IMR-90 (cell line): Measurements from ENCODE around the gene PCGF3. TPM values are rescaled to one million over a fixed set of nuclear protein-coding genes. Genes with fewer than 3 reads are reported as not detected.

ENCODE experiments used
- ATAC-seq: fragments of 200-7000 bp; cut with Tn5 transposase; 2 replicates; pipeline ENCODE4 v1.9.1; 2020; ENCODE audit warnings: low read depth, mild to moderate bottlenecking, moderate library complexity
- BruUV-seq: library from RNA; stranded (reverse); fragments of 400-500 nt; replicated peaks from 2 replicates; lab custom pipeline; 2021; lab: Mats Ljungman, UMichigan
- CTCF ChIA-PET: fragments of 300-600 bp; formaldehyde crosslinking; extraction: SDS; loops from one replicate; lab custom pipeline; 2021; ENCODE audit warnings: antibody characterized with exemption; lab: Yijun Ruan, JAX
- POLR2A ChIA-PET: fragments of 300-600 bp; sonication (Branson Sonifier 250); formaldehyde crosslinking; loops from one replicate; lab custom pipeline; 2022; ENCODE audit warnings: antibody characterized with exemption; ENCODE audit not compliant: unreplicated experiment; lab: Charles Lee
- DNase-seq: peaks from one replicate; pipeline ENCODE4 v3.0.0; 2013
- H2AFZ ChIP-seq: replicated peaks from 2 replicates; pipeline ENCODE3; 2013; ENCODE audit warnings: low read length, mild to moderate bottlenecking; ENCODE audit not compliant: poor library complexity
- H2AK5ac ChIP-seq: 2 replicates; pipeline ENCODE4 v1.6.1; 2013; ENCODE audit warnings: low read depth, low read length, inconsistent platforms
- H2AK9ac ChIP-seq: replicated peaks from 2 replicates; pipeline ENCODE3; 2013; ENCODE audit warnings: mild to moderate bottlenecking, low read depth, low read length, moderate library complexity; ENCODE audit not compliant: poor library complexity
- H2BK120ac ChIP-seq: 2 replicates; pipeline ENCODE4 v1.6.1; 2013; ENCODE audit warnings: low read depth, low read length, inconsistent platforms
- H2BK15ac ChIP-seq: 3 replicates; pipeline ENCODE4 v1.6.1; 2013; ENCODE audit warnings: low read depth, low read length, inconsistent platforms
- H2BK20ac ChIP-seq: 2 replicates; pipeline ENCODE4 v1.6.1; 2013; ENCODE audit warnings: low read depth, mild to moderate bottlenecking, inconsistent platforms, low read length, moderate library complexity
- H2BK5ac ChIP-seq: 2 replicates; pipeline ENCODE4 v1.6.1; 2013; ENCODE audit warnings: mild to moderate bottlenecking, low read depth, low read length, inconsistent platforms; ENCODE audit not compliant: poor library complexity, severe bottlenecking
- H3K14ac ChIP-seq: replicated peaks from 2 replicates; pipeline ENCODE4 v1.6.1; 2013; ENCODE audit warnings: low read depth, low read length, inconsistent platforms
- H3K18ac ChIP-seq: 2 replicates; pipeline ENCODE4 v1.6.1; 2013; ENCODE audit warnings: low read depth, low read length, control low read depth
- H3K23ac ChIP-seq: 2 replicates; pipeline ENCODE4 v1.6.1; 2013; ENCODE audit warnings: low read depth, low read length, inconsistent platforms
- H3K27ac ChIP-seq: 2 replicates; pipeline ENCODE4 v1.5.1; 2013; ENCODE audit warnings: mild to moderate bottlenecking, control low read depth, low read length; ENCODE audit not compliant: insufficient read depth
- H3K27me3 ChIP-seq: 2 replicates; pipeline ENCODE4 v1.6.1; 2013; ENCODE audit warnings: low read length; ENCODE audit not compliant: control insufficient read depth, insufficient read depth
- H3K36me3 ChIP-seq: 2 replicates; pipeline ENCODE4 v1.6.1; 2013; ENCODE audit warnings: low read length, mixed read lengths; ENCODE audit not compliant: control insufficient read depth, insufficient read depth
- H3K4ac ChIP-seq: 2 replicates; pipeline ENCODE4 v1.6.1; 2013; ENCODE audit warnings: low read depth, low read length, inconsistent platforms
- H3K4me1 ChIP-seq: 2 replicates; pipeline ENCODE4 v1.6.1; 2013; ENCODE audit warnings: low read length, mixed read lengths; ENCODE audit not compliant: control insufficient read depth, insufficient read depth
- H3K4me2 ChIP-seq: 2 replicates; pipeline ENCODE4 v1.6.1; 2013; ENCODE audit warnings: low read depth, mild to moderate bottlenecking, control low read depth, low read length, moderate library complexity
- H3K4me3 ChIP-seq: 2 replicates; pipeline ENCODE4 v1.5.1; 2013; ENCODE audit warnings: low read depth, mild to moderate bottlenecking, control low read depth, low read length, moderate library complexity; ENCODE audit not compliant: insufficient read depth
- H3K56ac ChIP-seq: 2 replicates; pipeline ENCODE4 v1.6.1; 2013; ENCODE audit warnings: low read length, inconsistent platforms; ENCODE audit not compliant: insufficient read depth; ENCODE audit errors: extremely low read depth
- H3K79me1 ChIP-seq, 2 experiments: 2 replicates each; pipeline ENCODE4 v1.6.1; 2013; ENCODE audit warnings: low read length in 2 of 2, inconsistent platforms in 1 of 2, low read depth in 1 of 2
- H3K9ac ChIP-seq: 2 replicates; pipeline ENCODE4 v1.6.1; 2013; ENCODE audit warnings: low read depth, low read length, control low read depth
- H3K9me1 ChIP-seq: 2 replicates; pipeline ENCODE4 v1.6.1; 2013; ENCODE audit warnings: low read length, inconsistent platforms; ENCODE audit not compliant: insufficient read depth
- H3K9me3 ChIP-seq: 2 replicates; pipeline ENCODE4 v1.6.1; 2013; ENCODE audit warnings: low read length; ENCODE audit not compliant: control insufficient read depth, insufficient read depth
- H4K20me1 ChIP-seq: 2 replicates; pipeline ENCODE4 v1.6.1; 2013; ENCODE audit warnings: low read length, inconsistent platforms; ENCODE audit not compliant: insufficient read depth
- H4K5ac ChIP-seq: 2 replicates; pipeline ENCODE4 v1.6.1; 2013; ENCODE audit warnings: mild to moderate bottlenecking, low read depth, low read length, control low read depth
- H4K8ac ChIP-seq, 2 experiments: 2 replicates each; pipeline ENCODE4 v1.6.1; 2013; ENCODE audit warnings: low read depth in 2 of 2, low read length in 2 of 2, control low read depth in 1 of 2, inconsistent platforms in 1 of 2
- H4K91ac ChIP-seq: 2 replicates; pipeline ENCODE4 v1.6.1; 2013; ENCODE audit warnings: low read depth, low read length, inconsistent platforms; ENCODE audit not compliant: insufficient read depth
- BHLHE40 ChIP-seq: fragments of 150-350 bp; IDR thresholded peaks from 2 replicates; pipeline ENCODE4 v1.6.1; 2016; ENCODE audit warnings: mild to moderate bottlenecking, low read depth, low read length
- CEBPB ChIP-seq: IDR thresholded peaks from 2 replicates; pipeline ENCODE4 v1.6.1; 2012; ENCODE audit warnings: low read depth, low read length, improper control_type of control experiment
- CHD1 ChIP-seq: IDR thresholded peaks from 2 replicates; pipeline ENCODE4 v1.6.1; 2012; ENCODE audit warnings: low read depth, low read length, improper control_type of control experiment
- FOS ChIP-seq: fragments of 150-350 bp; IDR thresholded peaks from 2 replicates; pipeline ENCODE4 v1.6.1; 2016; ENCODE audit warnings: low read depth, low read length
- MAFK ChIP-seq: IDR thresholded peaks from 2 replicates; pipeline ENCODE4 v1.6.1; 2012; ENCODE audit warnings: low read depth, low read length, improper control_type of control experiment
- MAZ ChIP-seq: IDR thresholded peaks from 2 replicates; pipeline ENCODE4 v1.6.1; 2012; ENCODE audit warnings: low read depth, mild to moderate bottlenecking, low read length, improper control_type of control experiment, moderate library complexity, borderline replicate concordance
- MXI1 ChIP-seq: IDR thresholded peaks from 2 replicates; pipeline ENCODE4 v1.6.1; 2012; ENCODE audit warnings: low read depth, mild to moderate bottlenecking, low read length, moderate library complexity, borderline replicate concordance
- POLR2A ChIP-seq: IDR thresholded peaks from 2 replicates; pipeline ENCODE4 v1.6.1; 2012; ENCODE audit warnings: mild to moderate bottlenecking, low read depth, low read length
- RAD21 ChIP-seq: IDR thresholded peaks from 2 replicates; pipeline ENCODE4 v1.6.1; 2012; ENCODE audit warnings: low read length, improper control_type of control experiment
- RCOR1 ChIP-seq: IDR thresholded peaks from 2 replicates; pipeline ENCODE4 v1.6.1; 2012; ENCODE audit warnings: mild to moderate bottlenecking, low read length, improper control_type of control experiment; ENCODE audit not compliant: insufficient replicate concordance
- SMC3 ChIP-seq: fragments of 150-350 bp; IDR thresholded peaks from 2 replicates; pipeline ENCODE4 v1.6.1; 2016; ENCODE audit warnings: low read depth, mild to moderate bottlenecking, antibody characterized with exemption, low read length, moderate library complexity
- WGBS, 2 experiments: methylation state at CpG; one replicate each; pipeline versions ENCODE4 v1.1.5 to v1.1.7; 2013; ENCODE audit warnings: missing lambda C conversion rate in 2 of 2; ENCODE audit not compliant: insufficient read length in 1 of 2; ENCODE audit errors: extremely low coverage in 2 of 2; 5-methylcytosine and 5-hydroxymethylcytosine counted together
- dilution Hi-C: fragments of 300-500 bp; cut with HindIII; formaldehyde crosslinking; loops from one replicate; pipeline ENCODE4 v1.14.3; 2018; ENCODE audit warnings: low sequenced_read_pairs; ENCODE audit not compliant: unreplicated experiment
- in situ Hi-C: fragments of 300-500 bp; cut with MboI; formaldehyde crosslinking; loops from 3 replicates; pipeline ENCODE4 v1.14.3; 2019; ENCODE audit warnings: low sequenced_read_pairs, inconsistent platforms, mixed read lengths
- intact Hi-C: fragments of 100-400 bp; cut with micrococcal nuclease; formaldehyde crosslinking; loops from 2 replicates; pipeline ENCODE4 v1.10.0; 2022
- polyA plus RNA-seq, 3 experiments: library from polyadenylated mRNA; depleted of rRNA; stranded (reverse); fragments of >200 nt; gene quantifications; 2 replicates each; pipeline ENCODE4 v1.2.3, GENCODE V29; 2012; ENCODE audit warnings: low replicate concordance in 1 of 3
- total RNA-seq: library from RNA; depleted of rRNA; stranded (reverse); fragments of >200 nt; gene quantifications from 2 replicates; pipeline ENCODE4 v1.2.3, GENCODE V29; 2012
- TF ChIP-seq, protein P1 (sequence below): fragments of 150-350 bp; IDR thresholded peaks from 2 replicates; pipeline ENCODE4 v1.6.1; 2016; ENCODE audit warnings: low read depth, mild to moderate bottlenecking, low read length, moderate library complexity, borderline replicate concordance
- TF ChIP-seq, protein P2 (sequence below): conservative IDR thresholded peaks from 2 replicates; pipeline ENCODE4 v1.5.1; 2012; ENCODE audit warnings: mild to moderate bottlenecking, low read depth, low read length, improper control_type of control experiment
- TF ChIP-seq, protein P3 (sequence below): fragments of 150-350 bp; IDR thresholded peaks from 2 replicates; pipeline ENCODE4 v1.6.1; 2017; ENCODE audit warnings: mild to moderate bottlenecking, antibody characterized with exemption, low read length, low read depth

PCGF3 gene
- total and polyA plus RNA-seq, 2 of the 4 experiments (the other 2 are of a cell fraction), result 40.0 to 55.3 TPM

DNA sequence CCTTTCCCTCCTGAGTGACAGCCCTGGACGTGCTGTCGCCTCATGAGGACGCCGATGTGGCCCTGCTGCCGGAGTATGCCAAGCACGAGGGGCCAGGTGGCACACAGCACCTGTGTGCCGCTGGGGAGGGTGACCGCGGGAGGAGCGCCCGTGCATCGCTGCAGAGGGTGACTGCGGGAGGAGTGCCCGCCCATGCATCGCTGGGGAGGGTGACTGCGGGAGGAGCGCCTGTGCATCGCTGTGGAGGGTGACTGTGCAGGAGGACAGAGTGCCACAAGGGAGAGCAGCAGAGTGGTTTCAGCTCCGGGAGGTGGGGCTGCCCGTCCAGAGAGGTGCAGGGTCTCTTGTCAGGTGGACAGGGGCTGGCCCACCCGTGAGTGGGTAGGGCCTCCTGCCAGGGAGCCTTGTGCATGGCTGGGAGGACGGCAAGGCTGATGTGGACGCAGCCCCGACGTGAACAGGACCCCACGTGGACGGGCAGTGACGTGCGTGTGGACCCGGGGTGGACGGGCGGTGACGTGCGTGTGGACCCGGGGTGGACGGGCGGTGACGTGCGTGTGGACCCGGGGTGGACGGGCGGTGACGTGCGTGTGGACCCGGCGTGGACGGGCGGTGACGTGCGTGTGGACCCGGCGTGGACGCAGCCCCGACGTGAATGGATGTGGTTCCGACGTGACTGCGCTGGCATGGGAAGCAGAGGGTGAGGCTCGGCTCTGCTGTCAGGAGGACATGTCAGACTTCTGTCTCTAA is 14.7 kb downstream of the PCGF3 start:
- Histone ChIP-seq H3K14ac (no peak overlapping the region), H3K27ac (no peak overlapping the region), H3K9me1 (peaks cover 4% of the 10 kb centered on the region; the same call in 1 of the 2 replicates), H2BK20ac (no peak overlapping the region), H4K20me1 (peaks cover 71% of the 10 kb centered on the region), H2BK15ac (no peak overlapping the region), H3K27me3 (no peaks in the 10 kb centered on the region), H3K4ac (no peak overlapping the region), H4K8ac (no peak overlapping the region), H3K4me1 (peaks cover 3% of the 10 kb centered on the region), H3K9ac (no peak overlapping the region), H4K5ac (no peak overlapping the region), H2AK5ac (no peak overlapping the region; the same call in 1 of the 2 replicates), H3K4me3 (no peak overlapping the region), H3K4me2 (no peak overlapping the region), H3K9me3 (no peaks in the 10 kb centered on the region), H2AK9ac (no peak overlapping the region), H3K79me1 (peaks cover 7 to 47% of the 10 kb centered on the region in 2 experiments), H2BK5ac (no peak overlapping the region), H3K23ac (no peak overlapping the region), H4K91ac (no peak overlapping the region), H3K18ac (no peak overlapping the region), H3K56ac (no peak overlapping the region), H2AFZ (no peak overlapping the region), H3K36me3 (peaks cover 22% of the 10 kb centered on the region), H2BK120ac (no peak overlapping the region)
- ATAC-seq (no peak), DNase-seq (no peak)
- dilution Hi-C loops, result no loop called here
- ChIA-PET CTCF (no interaction called here), POLR2A (no interaction called here)
- TF ChIP-seq MAFK, result no peak
- no peak for TF ChIP-seq MXI1
- TF ChIP-seq CHD1, result no peak
- no peak for TF ChIP-seq RCOR1
- TF ChIP-seq SMC3, result no peak
- TF ChIP-seq POLR2A, result no peak
- TF ChIP-seq, protein P1, sequence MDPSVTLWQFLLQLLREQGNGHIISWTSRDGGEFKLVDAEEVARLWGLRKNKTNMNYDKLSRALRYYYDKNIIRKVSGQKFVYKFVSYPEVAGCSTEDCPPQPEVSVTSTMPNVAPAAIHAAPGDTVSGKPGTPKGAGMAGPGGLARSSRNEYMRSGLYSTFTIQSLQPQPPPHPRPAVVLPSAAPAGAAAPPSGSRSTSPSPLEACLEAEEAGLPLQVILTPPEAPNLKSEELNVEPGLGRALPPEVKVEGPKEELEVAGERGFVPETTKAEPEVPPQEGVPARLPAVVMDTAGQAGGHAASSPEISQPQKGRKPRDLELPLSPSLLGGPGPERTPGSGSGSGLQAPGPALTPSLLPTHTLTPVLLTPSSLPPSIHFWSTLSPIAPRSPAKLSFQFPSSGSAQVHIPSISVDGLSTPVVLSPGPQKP, result no peak
- TF ChIP-seq, protein P2, sequence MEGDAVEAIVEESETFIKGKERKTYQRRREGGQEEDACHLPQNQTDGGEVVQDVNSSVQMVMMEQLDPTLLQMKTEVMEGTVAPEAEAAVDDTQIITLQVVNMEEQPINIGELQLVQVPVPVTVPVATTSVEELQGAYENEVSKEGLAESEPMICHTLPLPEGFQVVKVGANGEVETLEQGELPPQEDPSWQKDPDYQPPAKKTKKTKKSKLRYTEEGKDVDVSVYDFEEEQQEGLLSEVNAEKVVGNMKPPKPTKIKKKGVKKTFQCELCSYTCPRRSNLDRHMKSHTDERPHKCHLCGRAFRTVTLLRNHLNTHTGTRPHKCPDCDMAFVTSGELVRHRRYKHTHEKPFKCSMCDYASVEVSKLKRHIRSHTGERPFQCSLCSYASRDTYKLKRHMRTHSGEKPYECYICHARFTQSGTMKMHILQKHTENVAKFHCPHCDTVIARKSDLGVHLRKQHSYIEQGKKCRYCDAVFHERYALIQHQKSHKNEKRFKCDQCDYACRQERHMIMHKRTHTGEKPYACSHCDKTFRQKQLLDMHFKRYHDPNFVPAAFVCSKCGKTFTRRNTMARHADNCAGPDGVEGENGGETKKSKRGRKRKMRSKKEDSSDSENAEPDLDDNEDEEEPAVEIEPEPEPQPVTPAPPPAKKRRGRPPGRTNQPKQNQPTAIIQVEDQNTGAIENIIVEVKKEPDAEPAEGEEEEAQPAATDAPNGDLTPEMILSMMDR, result no peak
- TF ChIP-seq, protein P3, sequence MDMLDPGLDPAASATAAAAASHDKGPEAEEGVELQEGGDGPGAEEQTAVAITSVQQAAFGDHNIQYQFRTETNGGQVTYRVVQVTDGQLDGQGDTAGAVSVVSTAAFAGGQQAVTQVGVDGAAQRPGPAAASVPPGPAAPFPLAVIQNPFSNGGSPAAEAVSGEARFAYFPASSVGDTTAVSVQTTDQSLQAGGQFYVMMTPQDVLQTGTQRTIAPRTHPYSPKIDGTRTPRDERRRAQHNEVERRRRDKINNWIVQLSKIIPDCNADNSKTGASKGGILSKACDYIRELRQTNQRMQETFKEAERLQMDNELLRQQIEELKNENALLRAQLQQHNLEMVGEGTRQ, result no peak
- TF ChIP-seq RAD21, result no peak
- TF ChIP-seq FOS, result no peak
- no peak for TF ChIP-seq MAZ
- TF ChIP-seq BHLHE40, result no peak
- no peak for TF ChIP-seq CEBPB
- WGBS, 2 experiments, result 95% methylated on average over 25 of the region's 59 CpGs; no CpG with 5 or more reads in 1 of the 2 experiments
- in situ Hi-C loops, result no loop called here
- intact Hi-C loops, result no loop called here
- no TSS peak for BruUV-seq
